HCT116 (cell line): ENCODE measurements around the gene CCDC148. TPM values are rescaled to one million over a fixed set of nuclear protein-coding genes. Genes with fewer than 3 reads are reported as not detected.

ENCODE experiments used
- ATAC-seq: fragments of 200-7000 bp; cut with Tn5 transposase; 2 replicates; pipeline ENCODE4 v1.9.1; 2020; ENCODE audit warnings: mild to moderate bottlenecking, moderate library complexity
- BruUV-seq: library from RNA; stranded (reverse); fragments of 400-500 nt; replicated peaks from 2 replicates; lab custom pipeline; 2021; lab: Mats Ljungman, UMichigan
- CTCF ChIA-PET: fragments of 300-600 bp; sonication (Branson Sonifier 250); formaldehyde crosslinking; loops from one replicate; lab custom pipeline; 2021; ENCODE audit warnings: antibody characterized with exemption; lab: Charles Lee
- POLR2A ChIA-PET: fragments of 300-600, 350-600 bp; sonication (Branson Sonifier 250); formaldehyde crosslinking; loops from one replicate; lab custom pipeline; 2021; ENCODE audit warnings: antibody characterized with exemption; lab: Charles Lee
- RAD21 ChIA-PET, 2 experiments: fragments of 300-600 bp; sonication (Branson Sonifier 250); formaldehyde crosslinking; loops; one replicate each; lab custom pipeline; 2023; ENCODE audit warnings: low total read pairs in 2 of 2; ENCODE audit not compliant: uncharacterized antibody in 2 of 2, unreplicated experiment in 2 of 2, low non-redundant PET in 1 of 2; lab: Charles Lee
- DNase-seq: peaks from one replicate; pipeline ENCODE4 v3.0.0-alpha.2; 2010; ENCODE audit warnings: low read depth, low spot score
- H2AFZ ChIP-seq: fragments of 200-600 bp; shearing (Covaris generic), sonication (generic); 2 replicates; pipeline ENCODE4 v1.6.1; 2017; ENCODE audit warnings: low read depth, mixed run types, mixed read lengths, antibody characterized with exemption, low read length; ENCODE audit not compliant: poor library complexity, severe bottlenecking
- H3K27ac ChIP-seq: 2 replicates; pipeline ENCODE4 v1.5.1; 2012; ENCODE audit warnings: low read depth, low read length
- H3K27me3 ChIP-seq: fragments of 200-600 bp; sonication (generic); 2 replicates; pipeline ENCODE4 v1.6.1; 2016; ENCODE audit warnings: mixed run types, low read length, mixed read lengths; ENCODE audit not compliant: insufficient read depth
- H3K36me3 ChIP-seq, 2 experiments: fragments of 200-500 bp in 1 of 2; fragments of 200-600 bp in 1 of 2; sonication (Bioruptor generic) in 1 of 2; sonication (generic) in 1 of 2; 2 replicates each; pipeline versions ENCODE4 v1.5.1 to v1.6.1; 2014 to 2016; ENCODE audit warnings: low read length in 2 of 2, inconsistent platforms in 1 of 2, mixed read lengths in 1 of 2, mixed run types in 1 of 2; ENCODE audit not compliant: insufficient read depth in 2 of 2, control insufficient read depth in 1 of 2
- H3K4me1 ChIP-seq, 2 experiments: fragments of 200-600 bp in 1 of 2; sonication (generic) in 1 of 2; 2 replicates each; pipeline versions ENCODE4 v1.5.1 to v1.6.1; 2012 to 2017; ENCODE audit warnings: low read length in 2 of 2, inconsistent platforms in 1 of 2, mild to moderate bottlenecking in 1 of 2, mixed read lengths in 1 of 2, mixed run types in 1 of 2, moderate library complexity in 1 of 2; ENCODE audit not compliant: insufficient read depth in 2 of 2, control insufficient read depth in 1 of 2
- H3K4me2 ChIP-seq: fragments of 200-600 bp; sonication (generic); 2 replicates; pipeline ENCODE4 v1.6.1; 2017; ENCODE audit warnings: mixed run types, low read length, mixed read lengths
- H3K4me3 ChIP-seq, 2 experiments: fragments of 200-600 bp in 1 of 2; sonication (generic) in 1 of 2; replicated peaks in 1 of 2; 2 replicates each; pipeline ENCODE4 v1.5.1; 2011 to 2016; ENCODE audit warnings: low read length in 2 of 2, control low read depth in 1 of 2, low read depth in 1 of 2, mild to moderate bottlenecking in 1 of 2, mixed read lengths in 1 of 2, mixed run types in 1 of 2
- H3K79me2 ChIP-seq: fragments of 200-600 bp; sonication (generic); 2 replicates; pipeline ENCODE4 v1.6.1; 2017; ENCODE audit warnings: mild to moderate bottlenecking, mixed run types, low read length, moderate library complexity, mixed read lengths; ENCODE audit not compliant: insufficient read depth
- H3K9ac ChIP-seq: fragments of 200-600 bp; sonication (generic); 2 replicates; pipeline ENCODE4 v1.6.1; 2016; ENCODE audit warnings: low read length, mixed read lengths
- H3K9me2 ChIP-seq: fragments of 200-600 bp; sonication (generic), shearing (Covaris generic); 2 replicates; pipeline ENCODE4 v1.6.1; 2017; ENCODE audit warnings: mixed run types, mild to moderate bottlenecking, moderate library complexity; ENCODE audit not compliant: insufficient read depth
- H3K9me3 ChIP-seq, 2 experiments: fragments of 200-500 bp in 1 of 2; fragments of 200-600 bp in 1 of 2; sonication (Bioruptor generic) in 1 of 2; sonication (generic) in 1 of 2; 2 replicates each; pipeline ENCODE4 v1.6.1; 2014 to 2017; ENCODE audit warnings: low read length in 2 of 2, mixed read lengths in 2 of 2, inconsistent platforms in 1 of 2, low read depth in 1 of 2, mild to moderate bottlenecking in 1 of 2, mixed run types in 1 of 2, moderate library complexity in 1 of 2; ENCODE audit not compliant: control insufficient read depth in 1 of 2, insufficient read depth in 1 of 2
- H4K20me1 ChIP-seq: fragments of 200-600 bp; sonication (generic), shearing (Covaris generic); 2 replicates; pipeline ENCODE4 v1.6.1; 2017; ENCODE audit warnings: mixed run types, mild to moderate bottlenecking, moderate library complexity; ENCODE audit not compliant: insufficient read depth
- ATF3 ChIP-seq: IDR thresholded peaks from 2 replicates; pipeline ENCODE4 v1.6.1; 2012
- CEBPB ChIP-seq: IDR thresholded peaks from 2 replicates; pipeline ENCODE4 v1.6.1; 2012; ENCODE audit warnings: low read depth
- CTCF ChIP-seq, 3 experiments: fragments of 200-600 bp in 1 of 3; sonication (generic) in 1 of 3; IDR thresholded peaks in 2 of 3; conservative IDR thresholded peaks in 1 of 3; 2 replicates each; pipeline ENCODE4 v1.5.1; 2012 to 2017; ENCODE audit warnings: low read depth in 2 of 3, low read length in 2 of 3, antibody characterized with exemption in 1 of 3, borderline replicate concordance in 1 of 3, control low read depth in 1 of 3, mild to moderate bottlenecking in 1 of 3, mixed read lengths in 1 of 3, mixed run types in 1 of 3, moderate library complexity in 1 of 3; ENCODE audit not compliant: insufficient read depth in 1 of 3
- EGR1 ChIP-seq: IDR thresholded peaks from 2 replicates; pipeline ENCODE4 v1.6.1; 2012; ENCODE audit warnings: low read depth
- FOSL1 ChIP-seq: IDR thresholded peaks from 2 replicates; pipeline ENCODE4 v1.6.1; 2012; ENCODE audit warnings: low read depth
- MAX ChIP-seq: IDR thresholded peaks from 2 replicates; pipeline ENCODE4 v1.6.1; 2012
- POLR2A ChIP-seq: IDR thresholded peaks from 2 replicates; pipeline ENCODE4 v1.7.0; 2011; ENCODE audit warnings: borderline replicate concordance; ENCODE audit not compliant: insufficient read depth, insufficient read length; ENCODE audit errors: extremely low read depth
- POLR2AphosphoS5 ChIP-seq: IDR thresholded peaks from 2 replicates; pipeline ENCODE4 v1.6.1; 2011; ENCODE audit warnings: mild to moderate bottlenecking, low read depth, low read length, moderate library complexity
- TCF7L2 ChIP-seq: IDR thresholded peaks from 2 replicates; pipeline ENCODE4 v1.7.0; 2011; ENCODE audit warnings: borderline replicate concordance, inconsistent platforms; ENCODE audit not compliant: insufficient read depth, insufficient read length; ENCODE audit errors: extremely low read depth
- ZBTB33 ChIP-seq: IDR thresholded peaks from 2 replicates; pipeline ENCODE4 v1.6.1; 2011; ENCODE audit warnings: mild to moderate bottlenecking, low read length, moderate library complexity; ENCODE audit not compliant: insufficient replicate concordance; ENCODE audit errors: extremely low read depth
- ZNF274 ChIP-seq: fragments of 200-500 bp; sonication (Bioruptor generic); IDR thresholded peaks from 2 replicates; pipeline ENCODE4 v1.6.1; 2014; ENCODE audit warnings: mild to moderate bottlenecking, low read depth, low read length, inconsistent platforms
- intact Hi-C: fragments of 100-400 bp; cut with micrococcal nuclease; formaldehyde crosslinking; loops from 2 replicates; pipeline ENCODE4 v1.10.0; 2022
- total RNA-seq: library from RNA; stranded (reverse); gene quantifications from one replicate; pipeline ENCODE4 v1.2.1, GENCODE V29; 2021; ENCODE audit not compliant: unreplicated experiment

The CCDC148 gene
- total RNA-seq, 1 experiment from 2014 or later, result 0.59 TPM

- Histone ChIP-seq H3K9me2 (no peaks in the 10 kb centered on the region), H3K27ac (no peak overlapping the region), H3K9ac (no peak overlapping the region), H2AFZ (no peak overlapping the region), H4K20me1 (no peaks in the 10 kb centered on the region), H3K79me2 (no peaks in the 10 kb centered on the region), H3K9me3 (no peaks in the 10 kb centered on the region), H3K4me2 (no peak overlapping the region), H3K27me3 (peaks cover 11% of the 10 kb centered on the region; the same call in 1 of the 2 replicates), H3K4me3 (no peak overlapping the region), H3K36me3 (no peaks in the 10 kb centered on the region), H3K4me1 (peaks cover 10 to 11% of the 10 kb centered on the region in 2 experiments; a peak in 3 of 4 replicates)
- intact Hi-C loops, result no loop called here
- ATAC-seq (no peak), DNase-seq (no peak)
- ChIA-PET POLR2A (no interaction called here), RAD21 (no interaction called here), CTCF (no interaction called here)
- TF ChIP-seq ZNF274 (no peak), ATF3 (no peak), TCF7L2 (no peak), EGR1 (no peak), POLR2A (no peak), CEBPB (no peak), FOSL1 (no peak), POLR2AphosphoS5 (no peak), CTCF (IDR thresholded peaks at IDR 0.05 in 2 of 3, conservative IDR thresholded peaks at IDR 0.05 in 1 of 3; ENCODE audit: borderline replicate concordance in 1 of 3, insufficient read depth in 1 of 3, low read depth in 2 of 3, low read length in 2 of 3) (no peak), MAX (no peak), ZBTB33 (no peak)
- no TSS peak for BruUV-seq
These were observed 267.0 kb downstream of the CCDC148 start for GRCh38 chr2:158189526-158189925.
